SH-SY5Y (cell line): Measurements from ENCODE around the gene CFAP97.

ENCODE experiments used
- GATA2 ChIP-seq: IDR thresholded peaks from 2 replicates; pipeline ENCODE4 v1.6.1; 2011; ENCODE audit warnings: mild to moderate bottlenecking, low read depth, low read length
- GATA3 ChIP-seq: IDR thresholded peaks from 2 replicates; pipeline ENCODE4 v1.6.1; 2011; ENCODE audit warnings: low read depth, mild to moderate bottlenecking, low read length, moderate library complexity

DNA sequence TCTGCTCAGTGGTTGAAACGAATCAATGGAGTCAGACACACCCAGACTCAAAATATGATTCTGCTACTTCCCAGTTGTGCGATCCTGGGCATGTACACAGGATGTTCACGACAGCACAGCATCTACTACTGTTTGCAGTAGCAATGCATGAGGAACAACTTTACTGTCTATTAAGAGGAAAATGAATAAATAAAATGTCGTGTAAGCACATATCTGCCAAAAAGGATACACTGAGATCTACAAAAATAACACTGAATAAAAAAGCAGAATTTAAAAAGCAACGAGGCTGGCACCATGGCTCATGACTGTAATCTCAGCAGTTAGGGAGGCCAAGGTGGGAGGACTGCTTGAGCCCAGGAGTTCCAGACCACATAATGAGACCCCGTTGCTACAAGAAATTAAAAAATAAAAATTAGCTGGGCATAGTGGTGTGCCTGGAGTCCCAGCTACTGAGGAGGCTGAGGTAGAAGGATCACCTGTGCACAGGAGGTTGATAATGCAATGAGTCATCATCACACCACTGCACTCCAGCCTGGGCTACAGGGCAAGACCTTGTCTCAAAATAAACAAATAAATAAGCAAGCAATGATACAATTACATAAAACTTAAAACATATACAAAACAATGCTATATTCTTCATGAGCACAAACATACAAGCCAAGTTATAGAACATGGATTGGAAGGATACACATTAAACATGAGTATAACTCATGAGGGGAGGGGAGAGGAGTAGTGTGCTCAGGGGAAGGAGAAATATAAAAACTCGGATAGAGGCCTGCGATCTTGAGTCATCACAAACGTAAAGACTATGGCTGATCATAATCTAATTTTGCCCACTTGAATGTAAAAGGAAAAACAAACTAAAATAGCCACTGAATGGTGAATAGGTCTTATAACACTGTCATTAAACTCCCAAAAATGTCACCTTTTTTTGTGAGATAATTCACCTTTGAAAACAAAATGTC lies 8.6 kb downstream of the CFAP97 start:
- TF ChIP-seq GATA2: no peak
- no peak for TF ChIP-seq GATA3
